HG03558 (cell line): Measurements from ENCODE around the gene OR51G1.
"Not testable (repeated sequence)": the region's sequence is repeated elsewhere in the genome, so short reads cannot be mapped to it uniquely, and the experiment has no call there.

Experiments used
- ATAC-seq: cut with Tn5 transposase; IDR thresholded peaks from one replicate; pipeline ENCODE4 v1.9.1; 2021; ENCODE audit warnings: moderate number of reproducible peaks; ENCODE audit not compliant: unreplicated experiment; ENCODE audit errors: extremely low read depth

Gene OR51G1

GRCh38 chr11:4924239-4924638 lies at the start of gene OR51G1:
Gene OR51G1, minus strand, starts transcription at chr11:4924339. Its CDS starts 0 bp downstream, at chr11:4924339.
- no peak for ATAC-seq

- ATAC-seq: no peak
Observed at GRCh38 chr11:4962816-4963215, 38.7 kb upstream of the OR51G1 start.

- ATAC-seq: no peak
Observed at GRCh38 chr11:4960877-4961276, 36.7 kb upstream of the OR51G1 start.

GRCh38 chr11:4957396-4957795 lies 33.3 kb upstream of the OR51G1 start:
- no peak for ATAC-seq

GRCh38 chr11:4955613-4956012 lies 31.5 kb upstream of the OR51G1 start, which contains the start of gene OR51A2:
Gene OR51A2, minus strand, starts transcription at chr11:4955713. Its CDS starts 0 bp downstream, at chr11:4955713.
- ATAC-seq: not testable (repeated sequence)

- no peak for ATAC-seq
Observed at GRCh38 chr11:4947505-4947904, 23.4 kb upstream of the OR51G1 start, which contains the start of gene OR51A4. Gene OR51A4, minus strand, starts transcription at chr11:4947605. Its CDS starts 505 bp downstream, at chr11:4947100.

GRCh38 chr11:4936745-4937144 lies 12.6 kb upstream of the OR51G1 start:
- ATAC-seq: no peak

- ATAC-seq: no peak
Observed at GRCh38 chr11:4932751-4933150, 8.6 kb upstream of the OR51G1 start.

- no peak for ATAC-seq
Observed at GRCh38 chr11:4926608-4927007, 2.5 kb upstream of the OR51G1 start.

GRCh38 chr11:4922304-4922703 lies 1.8 kb downstream of the OR51G1 start:
- ATAC-seq: no peak

- ATAC-seq: no peak
Observed at GRCh38 chr11:4921796-4922195, 2.3 kb downstream of the OR51G1 start.

- no peak for ATAC-seq
Observed at GRCh38 chr11:4919250-4919649, 4.9 kb downstream of the OR51G1 start, which contains the start of gene OR51G2. Gene OR51G2, minus strand, starts transcription at chr11:4919350. Its CDS starts 3,687 bp downstream, at chr11:4915663.

- ATAC-seq: no peak
Observed at GRCh38 chr11:4916581-4916980, 7.6 kb downstream of the OR51G1 start.

- ATAC-seq: no peak
Observed at GRCh38 chr11:4903484-4903883, 20.7 kb downstream of the OR51G1 start, which contains the start of gene OR51A7. Gene OR51A7, plus strand, starts transcription at chr11:4903783. Its CDS starts 3,587 bp downstream, at chr11:4907370.

- ATAC-seq: no peak
Observed at GRCh38 chr11:4891996-4892640, 32.0 kb downstream of the OR51G1 start.

GRCh38 chr11:4890279-4890678 lies 33.9 kb downstream of the OR51G1 start:
- no peak for ATAC-seq

GRCh38 chr11:4887591-4887990 lies 36.5 kb downstream of the OR51G1 start:
- ATAC-seq: no peak

- no peak for ATAC-seq
Observed at GRCh38 chr11:4886186-4886585, 38.0 kb downstream of the OR51G1 start.

GRCh38 chr11:4884361-4884760 lies 39.8 kb downstream of the OR51G1 start:
- ATAC-seq: no peak

- no peak for ATAC-seq
Observed at GRCh38 chr11:4882543-4882942, 41.6 kb downstream of the OR51G1 start.

- ATAC-seq: no peak
Observed at GRCh38 chr11:4881860-4882500, 42.2 kb downstream of the OR51G1 start, which contains the start of gene OR51T1. Gene OR51T1, plus strand, starts transcription at chr11:4881900. Its CDS starts 0 bp downstream, at chr11:4881900.
